ENCODE results near the gene CORO1A.
"Not testable (repeated sequence)": the region's sequence is repeated elsewhere in the genome, so short reads cannot be mapped to it uniquely, and the experiment has no call there.

- not testable (repeated sequence) for TF ChIP-seq CTCF (IDR thresholded peaks at IDR 0.05; ENCODE audit: low read length); EZH2 (optimal IDR thresholded peaks at IDR 0.05; ENCODE audit: low read depth, low read length); EZH2phosphoT487 (IDR thresholded peaks at IDR 0.05; ENCODE audit: low read length)
Observed at GRCh38 chr16:30194172-30194925, 10.9 kb downstream of the CORO1A start.

Measured in MM.1S (cell line).